Smooth muscle cell (in vitro differentiated cells): ENCODE measurements around the gene SH3PXD2A. TPM values are rescaled to one million over a fixed set of nuclear protein-coding genes. Genes with fewer than 3 reads are reported as not detected.

Source experiments
- DNase-seq: peaks from one replicate; lab custom pipeline; 2025; ENCODE audit not compliant: unreplicated experiment; lab: John Stamatoyannopoulos, UW
- H2AFZ ChIP-seq: fragments of 200-600 bp; sonication (generic); 2 replicates; pipeline ENCODE4 v1.6.0; 2016; ENCODE audit warnings: antibody characterized with exemption, low read depth, mild to moderate bottlenecking
- H3F3A ChIP-seq: fragments of 200-600 bp; sonication (generic); 2 replicates; pipeline ENCODE4 v1.6.0; 2017; ENCODE audit warnings: antibody characterized with exemption, low read depth
- H3K27ac ChIP-seq: fragments of 200-600 bp; sonication (generic); 2 replicates; pipeline ENCODE4 v1.5.1; 2016; ENCODE audit warnings: low read depth, mild to moderate bottlenecking
- H3K27me3 ChIP-seq: fragments of 200-600 bp; sonication (generic); 2 replicates; pipeline ENCODE4 v1.6.1; 2016; ENCODE audit warnings: low read depth, mild to moderate bottlenecking
- H3K36me3 ChIP-seq: fragments of 200-600 bp; sonication (generic); 2 replicates; pipeline ENCODE4 v1.5.1; 2016; ENCODE audit warnings: low read depth
- H3K4me1 ChIP-seq: fragments of 200-600 bp; sonication (generic); 2 replicates; pipeline ENCODE4 v1.5.1; 2016; ENCODE audit warnings: low read depth
- H3K4me2 ChIP-seq: fragments of 200-600 bp; sonication (generic); 2 replicates; pipeline ENCODE4 v1.6.0; 2016; ENCODE audit warnings: mild to moderate bottlenecking
- H3K4me3 ChIP-seq: fragments of 200-600 bp; sonication (generic); 2 replicates; pipeline ENCODE4 v1.5.1; 2016; ENCODE audit warnings: mild to moderate bottlenecking
- H3K79me2 ChIP-seq: fragments of 200-600 bp; sonication (generic); 2 replicates; pipeline ENCODE4 v1.6.0; 2016; ENCODE audit warnings: low read depth, mild to moderate bottlenecking
- H3K9ac ChIP-seq: fragments of 200-600 bp; sonication (generic); 2 replicates; pipeline ENCODE4 v1.6.0; 2016; ENCODE audit warnings: low read depth
- H3K9me3 ChIP-seq: fragments of 200-600 bp; sonication (generic); replicated peaks from 2 replicates; pipeline ENCODE4 v1.5.1; 2016; ENCODE audit warnings: low read depth
- H4K20me1 ChIP-seq: fragments of 200-600 bp; sonication (generic); 2 replicates; pipeline ENCODE4 v1.6.0; 2016; ENCODE audit warnings: low read depth
- CTCF ChIP-seq: fragments of 200-600 bp; sonication (generic); IDR thresholded peaks from 2 replicates; pipeline ENCODE4 v1.5.1; 2017; ENCODE audit warnings: borderline replicate concordance, mild to moderate bottlenecking, antibody characterized with exemption; ENCODE audit not compliant: insufficient read depth, poor library complexity, severe bottlenecking
- WGBS: methylation state at CpG from one replicate; pipeline ENCODE4 v1.1.7; 2016; ENCODE audit warnings: low lambda C conversion rate; 5-methylcytosine and 5-hydroxymethylcytosine counted together
- polyA plus RNA-seq: library from polyadenylated mRNA; unstranded; fragments of >200 nt; fragmentation: Nextera tagmentation; extraction: Ambion mirVana; gene quantifications from 2 replicates; pipeline ENCODE4 v1.2.1, GENCODE V29; 2016
- total RNA-seq: library from RNA; depleted of rRNA; stranded (reverse); fragments of >200 nt; gene quantifications from 2 replicates; pipeline ENCODE4 v1.2.3, GENCODE V29; 2014

The SH3PXD2A gene
- total and polyA plus RNA-seq, 2 experiments from 2014 or later: 30.1 to 37.9 TPM

DNA sequence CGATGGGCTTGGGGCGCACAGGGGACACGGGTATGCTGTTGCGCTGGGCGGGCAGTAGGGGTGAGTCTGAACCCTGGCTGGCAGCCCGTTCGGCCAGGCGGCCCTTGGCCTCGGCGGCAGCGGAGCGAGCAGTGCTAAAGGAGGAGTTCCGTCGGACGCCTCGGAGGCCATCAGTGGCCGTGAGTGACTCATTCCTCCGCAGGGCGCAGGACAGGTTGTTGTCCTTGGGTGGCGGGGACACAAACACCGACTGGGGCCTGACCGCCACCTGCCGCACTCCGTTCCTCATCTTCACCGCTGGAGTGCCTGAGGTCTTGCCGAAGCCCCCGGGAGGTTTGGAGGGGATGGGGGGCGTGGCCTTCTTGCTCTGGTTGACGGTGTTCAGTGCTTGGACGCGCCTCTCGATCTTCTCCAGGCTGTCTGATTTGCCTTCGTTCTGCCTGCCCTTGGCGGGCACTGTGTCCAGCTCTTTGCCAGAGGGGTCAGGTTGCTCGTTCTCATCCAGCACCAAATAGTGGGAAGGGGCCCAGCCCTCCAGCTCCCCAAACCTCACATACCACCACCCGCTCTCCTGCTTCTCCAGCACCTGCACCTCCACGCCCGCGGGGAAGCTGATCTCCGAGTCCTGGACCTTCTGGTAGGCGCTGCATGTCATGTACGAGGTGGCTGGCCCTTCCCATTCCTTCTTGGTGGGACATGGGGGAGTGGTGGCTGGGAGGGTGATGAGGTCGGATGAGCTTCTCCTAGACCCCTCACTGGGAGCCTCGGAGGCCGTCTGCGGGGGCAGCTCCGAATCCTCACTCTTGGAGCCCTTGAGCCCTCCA, 253.1 kb downstream of the SH3PXD2A start:
- Histone ChIP-seq H3K4me2 (no peak overlapping the region), H3K9ac (no peak overlapping the region), H4K20me1 (peaks cover 10% of the 10 kb centered on the region), H3K27me3 (no peaks in the 10 kb centered on the region), H3K27ac (no peak overlapping the region), H3K36me3 (no peaks in the 10 kb centered on the region), H3F3A (peaks cover 7% of the 10 kb centered on the region), H3K9me3 (no peaks in the 10 kb centered on the region), H3K79me2 (no peaks in the 10 kb centered on the region), H2AFZ (no peak overlapping the region), H3K4me3 (no peak overlapping the region), H3K4me1 (no peaks in the 10 kb centered on the region)
- TF ChIP-seq CTCF: no peak
- DNase-seq: no peak
- WGBS: 98% methylated on average over 37 of the region's 47 CpGs

GRCh38 chr10:103600956-103601569, 254.3 kb downstream of the SH3PXD2A start:
- H3K27ac ChIP-seq: no peak overlapping the region
- peaks cover 7% of the 10 kb centered on the region for H3F3A ChIP-seq
- H3K9ac ChIP-seq: no peak overlapping the region
- no peaks in the 10 kb centered on the region for H3K79me2 ChIP-seq
- no peaks in the 10 kb centered on the region for H3K4me1 ChIP-seq
- no peaks in the 10 kb centered on the region for H3K27me3 ChIP-seq
- H2AFZ ChIP-seq: no peak overlapping the region
- H3K4me3 ChIP-seq: no peak overlapping the region
- TF ChIP-seq CTCF: no peak
- no peaks in the 10 kb centered on the region for H3K36me3 ChIP-seq
- DNase-seq: no peak
- peaks cover 10% of the 10 kb centered on the region for H4K20me1 ChIP-seq
- WGBS: 81% methylated on average over 7 of the region's 7 CpGs
- H3K4me2 ChIP-seq: no peak overlapping the region
- H3K9me3 ChIP-seq: no peaks in the 10 kb centered on the region

DNA sequence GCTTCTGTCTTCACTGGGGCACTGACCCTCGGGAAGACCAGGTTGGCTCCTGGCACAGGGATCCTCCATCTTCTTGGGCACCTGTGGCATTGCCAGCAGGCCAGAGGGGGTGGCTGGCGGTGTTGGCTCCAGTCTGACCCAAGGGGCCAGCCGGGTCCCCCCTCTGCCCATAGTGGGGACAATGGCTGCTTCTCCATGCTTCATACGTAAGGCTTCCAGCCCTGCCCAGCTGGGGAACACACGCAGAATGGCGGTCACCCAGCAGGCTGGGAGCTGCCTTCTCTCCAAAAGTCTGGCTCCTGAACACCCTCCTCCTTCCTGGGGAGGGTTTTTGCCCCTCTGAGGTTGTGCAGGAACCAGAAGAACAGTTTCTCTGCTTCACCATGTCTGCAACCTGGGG, 255.1 kb downstream of the SH3PXD2A start:
- no peaks in the 10 kb centered on the region for H3K27me3 ChIP-seq
- no peak overlapping the region for H3K4me2 ChIP-seq
- DNase-seq: no peak
- H3K4me3 ChIP-seq: no peak overlapping the region
- no peaks in the 10 kb centered on the region for H3K36me3 ChIP-seq
- no peaks in the 10 kb centered on the region for H3K79me2 ChIP-seq
- H3K9me3 ChIP-seq: no peaks in the 10 kb centered on the region
- no peak overlapping the region for H2AFZ ChIP-seq
- H4K20me1 ChIP-seq: peaks cover 18% of the 10 kb centered on the region
- 94% methylated on average over 6 of the region's 6 CpGs for WGBS
- no peak overlapping the region for H3K27ac ChIP-seq
- H3K9ac ChIP-seq: no peak overlapping the region
- peaks cover 7% of the 10 kb centered on the region for H3F3A ChIP-seq
- no peaks in the 10 kb centered on the region for H3K4me1 ChIP-seq
- no peak for TF ChIP-seq CTCF
